ENCODE data around the gene NUTF2.

Gene NUTF2

GRCh38 chr16:67865318-67865717 lies 18.6 kb downstream of the NUTF2 start:
- DNase-seq = no peak

GRCh38 chr16:67868290-67868689 lies 21.6 kb downstream of the NUTF2 start:
- no peak for DNase-seq

GRCh38 chr16:67869653-67870052 lies 22.9 kb downstream of the NUTF2 start:
- no peak for DNase-seq

- DNase-seq = no peak
Observed at GRCh38 chr16:67871256-67871655, 24.5 kb downstream of the NUTF2 start.

- DNase-seq = no peak
Observed at GRCh38 chr16:67872131-67872630, 25.4 kb downstream of the NUTF2 start.

GRCh38 chr16:67872631-67873434 lies 26.1 kb downstream of the NUTF2 start, which contains the start of gene EDC4:
Gene EDC4 (plus strand): TSS chr16:67873052. CDS start chr16:67873262, 210 bp downstream.
- DNase-seq = peak; percentile 61

GRCh38 chr16:67873435-67874370 lies 27.0 kb downstream of the NUTF2 start:
- no peak for DNase-seq

GRCh38 chr16:67874372-67874771 lies 27.6 kb downstream of the NUTF2 start:
- DNase-seq = no peak

- DNase-seq = no peak
Observed at GRCh38 chr16:67877064-67877463, 30.3 kb downstream of the NUTF2 start.

- DNase-seq = no peak
Observed at GRCh38 chr16:67878232-67878631, 31.5 kb downstream of the NUTF2 start.

GRCh38 chr16:67878846-67879245 lies 32.1 kb downstream of the NUTF2 start:
- DNase-seq = no peak

- no peak for DNase-seq
Observed at GRCh38 chr16:67879462-67879861, 32.7 kb downstream of the NUTF2 start.

- no peak for DNase-seq
Observed at GRCh38 chr16:67879936-67880335, 33.2 kb downstream of the NUTF2 start.

- no peak for DNase-seq
Observed at GRCh38 chr16:67880584-67880983, 33.9 kb downstream of the NUTF2 start.

GRCh38 chr16:67881621-67882161 lies 35.0 kb downstream of the NUTF2 start:
- no peak for DNase-seq

- no peak for DNase-seq
Observed at GRCh38 chr16:67882374-67883145, 35.8 kb downstream of the NUTF2 start.

- no peak for DNase-seq
Observed at GRCh38 chr16:67883146-67883871, 36.6 kb downstream of the NUTF2 start.

GRCh38 chr16:67883872-67884261 lies 37.1 kb downstream of the NUTF2 start:
- no peak for DNase-seq

GRCh38 chr16:67884684-67885083 lies 38.0 kb downstream of the NUTF2 start, which contains the start of gene NRN1L:
Gene NRN1L (plus strand): TSS chr16:67884885. CDS start chr16:67884904, 19 bp downstream.
- DNase-seq = peak; percentile 49

- no peak for DNase-seq
Observed at GRCh38 chr16:67885545-67885944, 38.8 kb downstream of the NUTF2 start.

- no peak for DNase-seq
Observed at GRCh38 chr16:67885976-67886375, 39.2 kb downstream of the NUTF2 start.

GRCh38 chr16:67886387-67886786 lies 39.7 kb downstream of the NUTF2 start:
- no peak for DNase-seq
